Activated T-helper 2 cell treated with anti-CD3 and anti-CD28 coated beads, Interferon-gamma antibody, Interleukin-2, Interleukin-4, amounts not matched to agents 10 μg/mL and 5 μg/mL and 100 μg/mL, durations not matched to agents 14 hours and 24 hours and 36 hours (primary cell): ENCODE results near the gene SLC44A3. TPM values are rescaled to one million over a fixed set of nuclear protein-coding genes. Genes with fewer than 3 reads are reported as not detected.

Experiments
- DNase-seq: peaks from one replicate; pipeline ENCODE4 v3.0.0; 2021; ENCODE audit warnings: low spot score
- H3K27ac Mint-ChIP-seq: one replicate; pipeline ENCODE4 v1.8.0; 2021; ENCODE audit warnings: mixed read lengths
- H3K27me3 Mint-ChIP-seq: one replicate; pipeline ENCODE4 v1.8.0; 2021; ENCODE audit warnings: low read depth, mixed read lengths
- H3K36me3 Mint-ChIP-seq: one replicate; pipeline ENCODE4 v1.8.0; 2021; ENCODE audit warnings: low read depth, mixed read lengths
- H3K4me1 Mint-ChIP-seq: one replicate; pipeline ENCODE4 v1.8.0; 2021; ENCODE audit warnings: low read depth, mixed read lengths
- H3K4me3 Mint-ChIP-seq: one replicate; pipeline ENCODE4 v1.8.0; 2021; ENCODE audit warnings: low read depth, mild to moderate bottlenecking, moderate library complexity, mixed read lengths
- H3K9me3 Mint-ChIP-seq: one replicate; pipeline ENCODE4 v1.8.0; 2021; ENCODE audit warnings: mixed read lengths
- intact Hi-C: fragments of 100-400 bp; cut with micrococcal nuclease; formaldehyde crosslinking; loops from one replicate; pipeline ENCODE4 v1.15.1; 2023
- total RNA-seq: library from RNA; stranded (reverse); gene quantifications from 2 replicates; pipeline ENCODE4 v1.2.3, GENCODE V29; 2022

Gene SLC44A3
- total RNA-seq, 1 donor from 2014 or later = not detected

- Mint-ChIP-seq H3K4me3 (no peak overlapping the region), H3K4me1 (no peaks in the 10 kb centered on the region), H3K9me3 (no peaks in the 10 kb centered on the region), H3K27ac (no peak overlapping the region), H3K36me3 (no peaks in the 10 kb centered on the region), H3K27me3 (peaks cover 6% of the 10 kb centered on the region)
- intact Hi-C loops = no loop called here
- no peak for DNase-seq
Measured at GRCh38 chr1:94892604-94893254, 72.6 kb downstream of the SLC44A3 start.

- Mint-ChIP-seq H3K4me3 (no peak overlapping the region), H3K36me3 (no peaks in the 10 kb centered on the region), H3K27me3 (peaks cover 6% of the 10 kb centered on the region), H3K4me1 (no peaks in the 10 kb centered on the region), H3K9me3 (no peaks in the 10 kb centered on the region), H3K27ac (no peak overlapping the region)
- intact Hi-C loops = no loop called here
- DNase-seq = no peak
Measured at GRCh38 chr1:94894630-94895029, 74.5 kb downstream of the SLC44A3 start.

- Mint-ChIP-seq H3K4me1 (no peaks in the 10 kb centered on the region), H3K9me3 (no peaks in the 10 kb centered on the region), H3K36me3 (no peaks in the 10 kb centered on the region), H3K27ac (no peak overlapping the region), H3K4me3 (no peak overlapping the region), H3K27me3 (peaks cover 6% of the 10 kb centered on the region)
- intact Hi-C loops = no loop called here
- no peak for DNase-seq
Measured at GRCh38 chr1:94895518-94895917, 75.4 kb downstream of the SLC44A3 start.

GRCh38 chr1:94898491-94899385, 78.6 kb downstream of the SLC44A3 start:
- H3K9me3 Mint-ChIP-seq = no peaks in the 10 kb centered on the region
- H3K27ac Mint-ChIP-seq = no peak overlapping the region
- peaks cover 6% of the 10 kb centered on the region for H3K27me3 Mint-ChIP-seq
- intact Hi-C loops = no loop called here
- no peak for DNase-seq
- H3K4me3 Mint-ChIP-seq = no peak overlapping the region
- H3K36me3 Mint-ChIP-seq = no peaks in the 10 kb centered on the region
- H3K4me1 Mint-ChIP-seq = no peaks in the 10 kb centered on the region

- Mint-ChIP-seq H3K4me3 (no peak overlapping the region), H3K27ac (no peak overlapping the region), H3K9me3 (no peaks in the 10 kb centered on the region), H3K36me3 (no peaks in the 10 kb centered on the region), H3K4me1 (no peaks in the 10 kb centered on the region), H3K27me3 (peaks cover 3% of the 10 kb centered on the region)
- intact Hi-C loops = no loop called here
- no peak for DNase-seq
Measured at GRCh38 chr1:94899756-94900155, 79.6 kb downstream of the SLC44A3 start.

- H3K27me3 Mint-ChIP-seq = peaks cover 2% of the 10 kb centered on the region
- H3K4me3 Mint-ChIP-seq = no peak overlapping the region
Measured at GRCh38 chr1:94901841-94902240, 81.7 kb downstream of the SLC44A3 start.

GRCh38 chr1:94903280-94904009, 83.3 kb downstream of the SLC44A3 start:
- no peaks in the 10 kb centered on the region for H3K4me1 Mint-ChIP-seq
- DNase-seq = no peak
- H3K27me3 Mint-ChIP-seq = peaks cover 2% of the 10 kb centered on the region
- no peaks in the 10 kb centered on the region for H3K36me3 Mint-ChIP-seq
- no peak overlapping the region for H3K4me3 Mint-ChIP-seq
- intact Hi-C loops = no loop called here
- H3K27ac Mint-ChIP-seq = no peak overlapping the region
- H3K9me3 Mint-ChIP-seq = no peaks in the 10 kb centered on the region

More at GRCh38 chr1:94901841-94902240, 81.7 kb downstream of the SLC44A3 start:
- no peak overlapping the region for H3K27ac Mint-ChIP-seq
- no peaks in the 10 kb centered on the region for H3K9me3 Mint-ChIP-seq
- DNase-seq = no peak
- intact Hi-C loops = no loop called here
- H3K4me1 Mint-ChIP-seq = no peaks in the 10 kb centered on the region
- H3K36me3 Mint-ChIP-seq = no peaks in the 10 kb centered on the region

GRCh38 chr1:94905207-94905606, 85.0 kb downstream of the SLC44A3 start:
- peaks cover 2% of the 10 kb centered on the region for H3K27me3 Mint-ChIP-seq
- no peak for DNase-seq
- H3K4me3 Mint-ChIP-seq = no peak overlapping the region
- no peak overlapping the region for H3K27ac Mint-ChIP-seq
- H3K9me3 Mint-ChIP-seq = no peaks in the 10 kb centered on the region
- no peaks in the 10 kb centered on the region for H3K36me3 Mint-ChIP-seq
- intact Hi-C loops = no loop called here
- no peaks in the 10 kb centered on the region for H3K4me1 Mint-ChIP-seq

GRCh38 chr1:94906382-94906781, 86.2 kb downstream of the SLC44A3 start:
- intact Hi-C loops = no loop called here
- Mint-ChIP-seq H3K27me3 (peaks cover 2% of the 10 kb centered on the region), H3K36me3 (no peaks in the 10 kb centered on the region), H3K9me3 (no peaks in the 10 kb centered on the region), H3K4me3 (no peak overlapping the region), H3K27ac (no peak overlapping the region), H3K4me1 (no peaks in the 10 kb centered on the region)
- DNase-seq = no peak

- no peak overlapping the region for H3K27ac Mint-ChIP-seq
- no peaks in the 10 kb centered on the region for H3K9me3 Mint-ChIP-seq
- peaks cover 2% of the 10 kb centered on the region for H3K27me3 Mint-ChIP-seq
- no peaks in the 10 kb centered on the region for H3K36me3 Mint-ChIP-seq
- no peak overlapping the region for H3K4me3 Mint-ChIP-seq
- H3K4me1 Mint-ChIP-seq = no peaks in the 10 kb centered on the region
- no peak for DNase-seq
- intact Hi-C loops = no loop called here
Measured at GRCh38 chr1:94907136-94907535, 87.0 kb downstream of the SLC44A3 start.

GRCh38 chr1:94908190-94908589, 88.0 kb downstream of the SLC44A3 start:
- Mint-ChIP-seq H3K36me3 (no peaks in the 10 kb centered on the region), H3K27ac (no peak overlapping the region), H3K4me3 (no peak overlapping the region), H3K9me3 (no peaks in the 10 kb centered on the region), H3K27me3 (peaks cover 7% of the 10 kb centered on the region), H3K4me1 (no peaks in the 10 kb centered on the region)
- intact Hi-C loops = no loop called here
- no peak for DNase-seq

- no peaks in the 10 kb centered on the region for H3K36me3 Mint-ChIP-seq
- peaks cover 12% of the 10 kb centered on the region for H3K27me3 Mint-ChIP-seq
- H3K4me3 Mint-ChIP-seq = no peak overlapping the region
- no peak overlapping the region for H3K27ac Mint-ChIP-seq
- no peaks in the 10 kb centered on the region for H3K9me3 Mint-ChIP-seq
- no peak for DNase-seq
- H3K4me1 Mint-ChIP-seq = no peaks in the 10 kb centered on the region
- intact Hi-C loops = no loop called here
Measured at GRCh38 chr1:94908965-94909364, 88.8 kb downstream of the SLC44A3 start.

GRCh38 chr1:94909486-94909885, 89.3 kb downstream of the SLC44A3 start:
- intact Hi-C loops = no loop called here
- H3K27ac Mint-ChIP-seq = no peak overlapping the region
- no peaks in the 10 kb centered on the region for H3K9me3 Mint-ChIP-seq
- no peak for DNase-seq
- H3K4me3 Mint-ChIP-seq = no peak overlapping the region
- peaks cover 12% of the 10 kb centered on the region for H3K27me3 Mint-ChIP-seq
- no peaks in the 10 kb centered on the region for H3K36me3 Mint-ChIP-seq
- H3K4me1 Mint-ChIP-seq = no peaks in the 10 kb centered on the region
